HG03571 (cell line): Measurements from ENCODE around the gene WDR37.

Source experiments
- ATAC-seq: cut with Tn5 transposase; IDR thresholded peaks from one replicate; pipeline ENCODE4 v1.9.1; 2021; ENCODE audit not compliant: unreplicated experiment

WDR37 gene

GRCh38 chr10:1068380-1069361 is 12.5 kb downstream of the WDR37 start:
- ATAC-seq, result no peak

- no peak for ATAC-seq
These were observed 14.7 kb downstream of the WDR37 start for GRCh38 chr10:1070919-1071318.

GRCh38 chr10:1074052-1074747 is 18.0 kb downstream of the WDR37 start:
- no peak for ATAC-seq

- no peak for ATAC-seq
These were observed 18.6 kb downstream of the WDR37 start for GRCh38 chr10:1074748-1075308.

- ATAC-seq, result no peak
These were observed 22.5 kb downstream of the WDR37 start for GRCh38 chr10:1078668-1079067.

- no peak for ATAC-seq
These were observed 27.4 kb downstream of the WDR37 start for GRCh38 chr10:1083581-1083980.

- ATAC-seq, result no peak
These were observed 28.1 kb downstream of the WDR37 start for GRCh38 chr10:1084011-1084950.

GRCh38 chr10:1085258-1085657 is 29.1 kb downstream of the WDR37 start:
- no peak for ATAC-seq

GRCh38 chr10:1086787-1087186 is 30.6 kb downstream of the WDR37 start:
- ATAC-seq, result no peak

GRCh38 chr10:1089017-1089689 is 33.0 kb downstream of the WDR37 start:
- no peak for ATAC-seq

- ATAC-seq, result no peak
These were observed 34.5 kb downstream of the WDR37 start for GRCh38 chr10:1090696-1091095.

GRCh38 chr10:1093696-1094095 is 37.5 kb downstream of the WDR37 start:
- no peak for ATAC-seq

GRCh38 chr10:1094112-1095057 is 38.2 kb downstream of the WDR37 start:
- ATAC-seq, result no peak

GRCh38 chr10:1095498-1095897 is 39.3 kb downstream of the WDR37 start:
- no peak for ATAC-seq

GRCh38 chr10:1096287-1096889 is 40.2 kb downstream of the WDR37 start:
- ATAC-seq, result no peak

- ATAC-seq, result no peak
These were observed 41.3 kb downstream of the WDR37 start for GRCh38 chr10:1097436-1097835.

- ATAC-seq, result no peak
These were observed 44.0 kb downstream of the WDR37 start for GRCh38 chr10:1100143-1100542.

- no peak for ATAC-seq
These were observed 44.6 kb downstream of the WDR37 start for GRCh38 chr10:1100691-1101368.
